ENCODE results near the gene DCAF15.
"Not testable (repeated sequence)": the region's sequence is repeated elsewhere in the genome, so short reads cannot be mapped to it uniquely, and the experiment has no call there.

Gene DCAF15, protein sequence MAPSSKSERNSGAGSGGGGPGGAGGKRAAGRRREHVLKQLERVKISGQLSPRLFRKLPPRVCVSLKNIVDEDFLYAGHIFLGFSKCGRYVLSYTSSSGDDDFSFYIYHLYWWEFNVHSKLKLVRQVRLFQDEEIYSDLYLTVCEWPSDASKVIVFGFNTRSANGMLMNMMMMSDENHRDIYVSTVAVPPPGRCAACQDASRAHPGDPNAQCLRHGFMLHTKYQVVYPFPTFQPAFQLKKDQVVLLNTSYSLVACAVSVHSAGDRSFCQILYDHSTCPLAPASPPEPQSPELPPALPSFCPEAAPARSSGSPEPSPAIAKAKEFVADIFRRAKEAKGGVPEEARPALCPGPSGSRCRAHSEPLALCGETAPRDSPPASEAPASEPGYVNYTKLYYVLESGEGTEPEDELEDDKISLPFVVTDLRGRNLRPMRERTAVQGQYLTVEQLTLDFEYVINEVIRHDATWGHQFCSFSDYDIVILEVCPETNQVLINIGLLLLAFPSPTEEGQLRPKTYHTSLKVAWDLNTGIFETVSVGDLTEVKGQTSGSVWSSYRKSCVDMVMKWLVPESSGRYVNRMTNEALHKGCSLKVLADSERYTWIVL

DNA sequence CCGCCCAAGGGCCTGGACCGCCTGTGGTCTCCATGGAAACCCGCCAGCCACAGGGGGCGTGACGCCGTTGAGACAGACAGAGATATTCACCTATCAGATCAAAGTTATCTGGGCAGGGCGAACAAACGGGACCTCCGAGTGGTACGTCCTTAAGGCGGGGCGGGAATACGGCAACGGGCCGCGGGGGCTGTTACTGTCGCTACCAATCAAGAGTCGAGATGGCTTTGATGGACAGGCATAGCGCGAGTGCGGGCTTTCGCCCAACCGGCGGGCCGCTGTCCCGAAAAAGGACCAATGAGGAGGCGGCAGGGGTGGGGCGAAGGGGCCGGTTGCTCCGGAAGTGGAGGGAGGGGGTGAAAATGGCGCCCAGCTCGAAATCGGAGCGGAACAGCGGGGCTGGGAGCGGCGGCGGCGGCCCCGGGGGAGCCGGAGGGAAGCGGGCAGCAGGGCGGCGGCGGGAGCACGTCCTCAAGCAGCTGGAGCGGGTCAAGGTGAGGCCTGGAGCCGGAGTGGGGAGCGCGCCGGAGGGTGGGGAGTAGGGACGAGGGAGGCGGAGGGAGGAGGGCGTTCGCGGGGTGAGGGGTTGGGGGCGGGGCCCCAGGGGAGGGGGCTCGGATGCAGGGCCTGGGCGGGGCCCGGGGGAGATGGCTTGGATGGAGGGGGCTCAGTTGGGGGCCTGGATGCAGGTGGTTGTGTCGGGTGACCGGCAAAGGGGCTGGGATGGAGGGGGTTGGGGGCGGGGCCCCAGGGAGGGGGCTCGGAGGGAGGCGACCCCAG is at the start of gene DCAF15:
Gene DCAF15, plus strand, starts transcription at position 356 of the 777 bp plus-strand sequence. Its CDS starts 4 bp downstream, at position 360.
- peak; percentile 98 for DNase-seq (ENCODE audit: low read depth)

DNA sequence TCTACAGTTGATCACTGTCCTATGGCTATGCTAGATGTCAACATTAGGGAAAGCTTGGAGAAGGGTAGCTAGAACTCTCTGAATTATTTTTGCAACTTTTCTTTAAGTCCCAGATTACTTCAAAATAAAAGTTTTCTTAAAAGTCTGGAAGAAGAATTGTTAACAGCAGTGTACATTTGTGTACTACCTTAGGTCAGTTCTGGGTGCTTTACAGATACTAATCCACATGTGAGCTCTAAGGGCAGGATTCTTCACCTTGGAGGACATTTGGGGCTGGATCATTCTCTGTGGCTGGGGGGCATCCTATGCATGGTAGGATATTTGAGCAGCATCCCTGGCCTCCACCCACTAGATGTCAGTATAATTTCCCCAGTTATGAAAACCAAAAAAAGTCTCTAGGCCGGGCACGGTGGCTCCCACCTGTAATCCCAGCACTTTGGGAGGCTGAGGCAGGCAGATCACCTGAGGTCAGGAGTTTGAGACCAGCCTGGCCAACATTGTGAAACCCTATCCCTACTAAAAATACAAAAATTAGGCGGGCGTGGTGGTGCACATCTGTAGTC is 49.2 kb upstream of the DCAF15 start:
- DNase-seq (ENCODE audit: low read depth) = no peak

DNA sequence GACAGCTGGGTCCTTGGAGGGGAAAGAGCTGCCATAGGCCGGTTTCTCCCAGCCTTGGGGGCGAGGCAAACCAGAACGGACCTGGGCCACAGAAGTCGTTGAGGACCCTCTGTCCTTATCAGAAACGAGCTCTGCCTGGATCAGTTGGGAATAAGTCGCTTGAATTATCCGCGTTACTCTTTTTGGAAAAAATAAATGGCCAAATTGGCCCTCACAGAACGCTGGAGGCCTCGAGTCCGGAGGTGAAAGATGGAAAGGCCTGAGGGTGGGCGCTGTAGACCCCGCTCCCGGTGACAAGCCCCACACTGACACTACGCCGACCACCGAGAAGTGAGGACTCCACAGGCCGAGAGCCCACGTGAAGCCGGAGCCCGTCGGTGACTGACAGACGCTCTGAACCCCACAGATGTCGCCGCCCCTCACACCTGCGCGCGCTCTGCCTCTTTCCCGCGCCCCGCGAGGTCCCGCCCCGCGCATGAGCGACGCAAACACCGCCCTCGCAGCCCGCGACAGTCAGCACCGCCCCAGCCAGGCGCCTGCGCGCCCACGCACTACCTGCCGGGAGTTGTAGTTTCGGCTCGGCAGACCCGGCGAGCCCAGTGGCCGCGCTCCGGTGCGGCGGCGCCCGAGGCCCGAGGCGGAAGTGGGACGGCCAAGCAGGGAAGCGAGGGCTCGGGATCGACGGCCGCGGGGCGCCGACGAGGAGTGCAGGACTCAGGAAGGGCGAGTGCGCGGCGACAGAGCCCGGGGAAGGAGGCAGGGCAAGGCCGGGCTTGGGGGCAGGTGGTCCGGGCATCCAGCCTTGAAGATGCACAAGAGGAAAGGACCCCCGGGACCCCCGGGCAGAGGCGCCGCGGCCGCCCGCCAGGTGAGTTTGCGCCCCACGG is 46.4 kb upstream of the DCAF15 start, which contains the start of the genes BRME1 and CC2D1A:
Gene BRME1, minus strand, starts transcription at position 484 of the 887 bp plus-strand sequence. CDS start 1,225 bp downstream, outside the sequence.
Gene CC2D1A, plus strand, starts transcription at position 568 of the 887 bp plus-strand sequence. Its CDS starts 241 bp downstream, at position 809.
- DNase-seq (ENCODE audit: low read depth) = peak; percentile 92

DNA sequence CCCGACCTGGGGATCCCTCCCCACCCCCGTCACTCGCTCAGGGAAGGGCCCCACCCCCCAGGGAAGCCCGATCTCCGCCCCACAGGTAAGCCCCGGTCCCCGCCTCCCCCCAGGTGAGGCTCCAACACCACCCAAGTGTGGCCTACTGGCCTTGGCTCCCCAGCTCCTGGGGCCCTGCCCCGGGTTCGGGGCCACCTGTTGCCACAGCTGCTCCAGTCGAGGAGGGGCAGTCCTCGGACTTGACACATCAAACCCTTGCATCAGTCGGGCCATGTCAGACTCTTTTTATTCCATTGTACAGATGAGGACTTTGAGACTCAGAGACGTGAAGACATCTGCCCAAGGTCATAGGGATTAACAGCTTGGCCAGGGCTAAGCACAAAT is 45.8 kb upstream of the DCAF15 start:
- DNase-seq (ENCODE audit: low read depth) = no peak

GRCh38 chr19:13906910-13907309 is 45.4 kb upstream of the DCAF15 start:
- no peak for DNase-seq (ENCODE audit: low read depth)

DNA sequence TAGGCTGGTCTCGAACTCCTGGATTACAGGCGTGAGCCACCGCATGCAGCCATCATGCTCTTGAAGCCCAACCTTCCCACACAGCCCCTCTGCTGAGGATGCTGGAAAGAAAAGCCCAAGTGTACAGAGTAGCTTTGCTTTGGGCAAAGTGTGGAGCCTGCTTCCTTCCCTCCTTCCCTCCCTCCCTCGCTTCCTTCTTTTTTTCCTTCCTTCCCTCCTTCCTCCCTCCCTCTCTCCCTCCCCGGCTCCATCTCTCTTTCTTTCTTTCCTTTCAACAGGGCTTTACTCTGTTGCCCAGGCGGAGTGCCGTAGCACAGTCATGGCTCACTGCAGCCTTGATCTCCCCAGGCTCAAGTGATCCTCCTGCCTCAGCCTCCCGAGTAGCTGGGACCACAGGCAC is 43.6 kb upstream of the DCAF15 start:
- no peak for DNase-seq (ENCODE audit: low read depth)

DNA sequence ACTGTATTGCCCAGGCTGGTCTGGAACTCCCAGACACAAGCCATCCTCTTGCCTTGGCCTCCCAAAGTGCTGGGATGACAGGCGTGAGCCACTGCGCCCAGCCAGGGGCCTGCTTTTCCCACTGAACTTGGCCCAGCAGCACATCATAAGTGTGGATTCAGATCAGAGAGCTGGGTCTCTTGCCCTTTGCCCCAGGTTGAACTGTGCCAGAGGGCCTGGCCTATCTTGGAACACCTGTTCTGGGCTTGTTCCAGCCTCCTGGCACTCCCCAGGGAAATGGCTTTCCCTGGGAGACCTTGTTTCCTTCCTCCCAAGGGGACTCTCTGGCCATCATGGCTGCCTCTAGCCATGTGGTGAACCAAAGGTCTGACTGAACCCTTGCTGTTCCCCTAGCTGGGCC is 42.9 kb upstream of the DCAF15 start:
- no peak for DNase-seq (ENCODE audit: low read depth)

DNA sequence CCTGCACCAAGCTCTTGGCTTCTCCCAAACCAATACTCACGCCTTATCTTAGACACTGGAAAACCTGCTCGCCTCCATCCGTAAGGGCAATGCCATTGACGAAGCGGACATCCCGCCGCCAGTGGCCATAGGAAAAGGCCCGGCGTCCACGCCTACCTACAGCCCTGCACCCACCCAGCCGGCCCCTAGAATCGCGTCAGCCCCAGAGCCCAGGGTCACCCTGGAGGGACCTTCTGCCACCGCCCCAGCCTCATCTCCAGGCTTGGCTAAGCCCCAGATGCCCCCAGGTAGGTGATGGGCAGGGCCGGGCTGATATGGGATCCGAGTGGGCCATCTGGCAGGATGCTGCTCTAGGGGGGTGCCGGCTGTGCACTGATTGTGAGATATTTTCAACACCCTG is 39.0 kb upstream of the DCAF15 start:
- no peak for DNase-seq (ENCODE audit: low read depth)

- no peak for DNase-seq (ENCODE audit: low read depth)
Observed at GRCh38 chr19:13914777-13915176, 37.5 kb upstream of the DCAF15 start.

DNA sequence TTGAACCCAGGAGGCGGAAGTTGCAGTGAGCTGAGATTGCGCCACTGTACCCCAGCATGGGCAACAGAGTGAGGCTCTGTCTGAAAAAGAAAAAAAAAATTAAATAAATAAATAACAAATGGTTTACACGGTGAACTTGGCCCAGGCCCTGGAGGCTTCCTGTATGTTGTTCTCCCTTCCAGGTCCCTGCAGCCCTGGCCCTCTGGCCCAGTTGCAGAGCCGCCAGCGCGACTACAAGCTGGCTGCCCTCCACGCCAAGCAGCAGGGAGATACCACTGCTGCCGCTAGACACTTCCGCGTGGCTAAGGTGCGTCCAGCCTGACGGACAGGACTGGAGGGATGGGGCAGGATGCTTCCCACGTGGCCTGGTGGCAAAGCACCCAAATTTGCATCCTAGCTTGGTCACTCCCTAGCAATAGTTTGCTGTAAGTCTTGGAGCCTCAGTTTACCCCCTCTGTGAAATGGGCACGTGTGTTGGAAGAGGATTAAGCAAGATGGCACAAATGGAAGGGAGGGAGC is 34.4 kb upstream of the DCAF15 start:
- DNase-seq (ENCODE audit: low read depth) = no peak

GRCh38 chr19:13918726-13919411 is 33.4 kb upstream of the DCAF15 start:
- DNase-seq (ENCODE audit: low read depth) = no peak

DNA sequence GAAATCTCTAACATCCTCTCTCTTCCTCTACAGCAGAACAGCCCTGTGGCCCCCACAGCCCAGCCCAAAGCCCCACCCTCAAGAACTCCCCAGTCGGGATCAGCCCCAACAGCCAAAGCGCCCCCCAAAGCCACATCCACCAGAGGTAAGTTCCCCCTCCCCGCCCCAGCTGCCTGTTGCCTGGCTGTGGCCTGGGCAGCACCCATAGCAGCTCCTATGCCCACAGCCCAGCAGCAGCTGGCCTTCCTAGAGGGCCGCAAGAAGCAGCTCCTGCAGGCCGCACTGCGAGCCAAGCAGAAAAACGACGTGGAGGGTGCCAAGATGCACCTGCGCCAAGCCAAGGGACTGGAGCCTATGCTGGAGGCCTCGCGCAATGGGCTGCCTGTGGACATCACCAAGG is 31.8 kb upstream of the DCAF15 start:
- no peak for DNase-seq (ENCODE audit: low read depth)

DNA sequence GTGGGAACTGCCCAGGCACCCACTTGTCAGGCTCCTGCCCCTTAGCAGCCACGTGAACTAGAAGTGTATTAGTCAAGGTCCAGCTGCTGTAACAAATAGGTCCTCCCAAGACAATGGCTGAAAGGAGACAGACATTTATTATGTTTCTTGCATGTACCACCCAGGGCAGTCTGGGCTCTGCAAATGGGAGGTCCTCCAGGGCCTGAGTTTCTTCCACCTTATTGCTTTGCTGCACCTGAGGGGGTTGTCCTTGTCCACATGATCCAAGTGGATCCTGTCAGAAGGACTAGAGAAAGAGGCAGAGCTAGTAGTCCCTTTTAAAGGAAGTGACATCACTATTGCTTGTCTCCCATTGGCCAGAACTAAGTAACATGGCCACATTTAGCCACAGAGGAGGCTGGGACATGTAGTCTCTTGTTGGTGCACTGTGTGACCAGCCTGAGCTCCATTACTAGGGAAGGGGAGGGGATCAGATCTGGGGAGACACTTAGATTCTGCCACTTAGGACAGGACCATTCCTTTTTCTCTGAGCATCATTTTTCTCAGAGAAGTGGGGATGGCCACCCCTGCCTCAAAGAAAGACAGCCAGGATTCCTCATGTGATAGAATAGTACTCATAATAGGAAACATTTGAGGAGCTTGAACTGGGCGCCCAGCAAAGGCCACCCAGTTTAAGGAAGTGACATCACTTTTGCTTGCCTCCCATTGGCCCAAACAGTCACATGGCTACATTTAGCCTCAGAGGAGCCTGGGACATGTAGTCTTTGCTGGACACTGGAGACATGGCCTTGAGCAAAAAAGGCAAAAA is 31.2 kb upstream of the DCAF15 start:
- no peak for DNase-seq (ENCODE audit: low read depth)

GRCh38 chr19:13922118-13922517 is 30.2 kb upstream of the DCAF15 start:
- not testable (repeated sequence) for DNase-seq (ENCODE audit: low read depth)

- no peak for DNase-seq (ENCODE audit: low read depth)
Observed at GRCh38 chr19:13923194-13923987, 28.9 kb upstream of the DCAF15 start.

DNA sequence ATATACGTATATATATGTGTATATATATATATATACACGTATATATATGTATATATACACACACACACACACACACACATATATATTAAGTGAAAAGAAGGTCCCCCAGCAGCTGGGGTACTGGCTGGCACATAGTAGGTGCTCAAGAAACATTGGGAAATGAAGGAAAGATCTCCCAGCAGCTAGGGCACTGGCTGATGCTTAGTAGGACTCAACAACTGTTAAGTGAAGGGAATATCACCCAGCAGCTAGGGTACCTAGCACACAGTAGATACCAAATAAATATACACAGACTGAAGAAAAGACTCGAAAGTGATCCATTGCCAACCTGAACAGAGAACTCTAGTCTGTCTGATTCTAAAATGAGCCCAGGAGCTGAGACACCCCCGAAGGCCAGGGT is 26.3 kb upstream of the DCAF15 start:
- no peak for DNase-seq (ENCODE audit: low read depth)

DNA sequence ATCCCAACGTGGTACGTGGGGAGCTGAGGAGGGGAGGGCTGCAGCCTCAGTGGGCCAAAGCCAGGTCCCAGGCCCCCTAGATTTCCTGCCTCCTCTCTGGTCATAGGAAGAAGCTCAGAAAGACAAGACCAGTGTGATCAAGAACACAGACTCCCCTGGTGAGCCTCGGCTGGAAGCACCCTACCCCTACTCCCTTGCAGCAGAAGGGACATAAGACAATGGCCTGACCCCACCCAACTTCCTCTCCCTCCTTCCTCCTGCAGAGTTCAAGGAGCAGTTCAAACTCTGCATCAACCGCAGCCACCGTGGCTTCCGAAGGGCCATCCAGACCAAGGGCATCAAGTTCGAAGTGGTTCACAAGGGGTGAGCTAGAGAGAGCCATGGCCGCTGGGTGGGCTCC is 25.6 kb upstream of the DCAF15 start:
- no peak for DNase-seq (ENCODE audit: low read depth)

- DNase-seq (ENCODE audit: low read depth) = no peak
Observed at GRCh38 chr19:13929340-13929739, 23.0 kb upstream of the DCAF15 start.

DNA sequence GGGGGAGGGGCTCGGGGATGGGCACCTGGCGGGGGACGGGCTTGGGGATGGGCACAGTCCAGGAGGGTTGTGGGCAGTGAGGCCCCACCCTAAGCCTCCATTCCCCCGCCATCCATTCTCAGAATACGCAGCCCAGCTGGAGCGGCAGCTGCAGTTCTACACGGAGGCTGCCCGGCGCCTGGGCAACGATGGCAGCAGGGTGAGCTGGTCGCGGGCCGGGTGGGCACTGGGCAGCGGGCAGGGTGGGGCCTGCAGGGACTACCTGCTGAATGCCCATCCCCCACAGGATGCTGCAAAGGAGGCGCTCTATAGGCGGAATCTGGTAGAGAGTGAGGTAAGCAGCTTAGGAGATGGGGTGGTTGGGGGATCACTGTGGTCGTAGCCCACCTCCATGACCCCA is 22.4 kb upstream of the DCAF15 start:
- DNase-seq (ENCODE audit: low read depth) = no peak

Measured in stimulated activated CD4-positive, alpha-beta T cell treated with anti-CD3 and anti-CD28 coated beads, Interleukin-2, amount 100 ng/mL, for 4 hours (primary cell).